ENCODE measurements around the gene PIEZO2. TPM values are rescaled to one million over a fixed set of nuclear protein-coding genes. Genes with fewer than 3 reads are reported as not detected.

Gene PIEZO2
- total RNA-seq, 2 experiments from 2014 or later: not detected

- H3K27ac ChIP-seq (ENCODE audit: low read depth in 1 of 2, low read length in 2 of 2): no peak overlapping the region
- H3K36me3 ChIP-seq (ENCODE audit: insufficient read depth, low read length): no peaks in the 10 kb centered on the region
- H3K4me3 ChIP-seq (ENCODE audit: low read length): no peak overlapping the region
- ChIA-PET POLR2A (no interaction called here), CTCF (no interaction called here)
- Mint-ChIP-seq H3K27ac (no peak overlapping the region), H3K36me3 (ENCODE audit: low read depth) (no peaks in the 10 kb centered on the region), H3K9me3 (no peaks in the 10 kb centered on the region), H3K4me1 (ENCODE audit: low read depth) (no peaks in the 10 kb centered on the region), H3K4me3 (no peak overlapping the region), H3K27me3 (peaks cover 16% of the 10 kb centered on the region)
- H3K27me3 ChIP-seq (ENCODE audit: control insufficient read depth in 1 of 2, insufficient read depth in 2 of 2, low read length in 2 of 2): no peaks in the 10 kb centered on the region
- intact Hi-C loops (cut with DNase I, micrococcal nuclease): no loop called here
- no peaks in the 10 kb centered on the region for H3K4me1 ChIP-seq (ENCODE audit: insufficient read depth, low read length)
- TF ChIP-seq CTCF (IDR thresholded peaks at IDR 0.05): no peak
- DNase-seq (no peak), ATAC-seq (ENCODE audit: poor library complexity) (no peak)
- peaks cover 0 to 4% of the 10 kb centered on the region in 2 experiments for H3K9me3 ChIP-seq (ENCODE audit: control insufficient read depth in 1 of 2, insufficient read depth in 1 of 2, low read length in 2 of 2)
Measured at GRCh38 chr18:11162889-11163288, 13.5 kb upstream of the PIEZO2 start.

- H3K4me3 ChIP-seq (ENCODE audit: low read length): no peak overlapping the region
- Mint-ChIP-seq H3K4me3 (no peak overlapping the region), H3K4me1 (ENCODE audit: low read depth) (no peaks in the 10 kb centered on the region), H3K27ac (no peak overlapping the region), H3K9me3 (no peaks in the 10 kb centered on the region), H3K27me3 (peaks cover 13% of the 10 kb centered on the region), H3K36me3 (ENCODE audit: low read depth) (no peaks in the 10 kb centered on the region)
- H3K27me3 ChIP-seq (ENCODE audit: control insufficient read depth in 1 of 2, insufficient read depth in 2 of 2, low read length in 2 of 2): no peaks in the 10 kb centered on the region
- ChIA-PET CTCF (no interaction called here), POLR2A (no interaction called here)
- DNase-seq: no peak
- H3K27ac ChIP-seq (ENCODE audit: low read depth in 1 of 2, low read length in 2 of 2): no peak overlapping the region
- no peak for TF ChIP-seq CTCF (IDR thresholded peaks at IDR 0.05)
- intact Hi-C loops (cut with DNase I, micrococcal nuclease): no loop called here
- H3K36me3 ChIP-seq (ENCODE audit: insufficient read depth, low read length): no peaks in the 10 kb centered on the region
- no peak for ATAC-seq (ENCODE audit: poor library complexity)
- no peaks in the 10 kb centered on the region for H3K4me1 ChIP-seq (ENCODE audit: insufficient read depth, low read length)
- peaks cover 0 to 4% of the 10 kb centered on the region in 2 experiments for H3K9me3 ChIP-seq (ENCODE audit: control insufficient read depth in 1 of 2, insufficient read depth in 1 of 2, low read length in 2 of 2)
Measured at GRCh38 chr18:11162462-11162861, 13.1 kb upstream of the PIEZO2 start.

- Histone ChIP-seq H3K36me3 (ENCODE audit: insufficient read depth, low read length) (no peaks in the 10 kb centered on the region), H3K4me3 (ENCODE audit: low read length) (no peak overlapping the region), H3K9me3 (ENCODE audit: control insufficient read depth in 1 of 2, insufficient read depth in 1 of 2, low read length in 2 of 2) (peaks cover 0 to 4% of the 10 kb centered on the region in 2 experiments), H3K27me3 (ENCODE audit: control insufficient read depth in 1 of 2, insufficient read depth in 2 of 2, low read length in 2 of 2) (no peaks in the 10 kb centered on the region), H3K27ac (ENCODE audit: low read depth in 1 of 2, low read length in 2 of 2) (no peak overlapping the region), H3K4me1 (ENCODE audit: insufficient read depth, low read length) (no peaks in the 10 kb centered on the region)
- ChIA-PET POLR2A (no interaction called here), CTCF (no interaction called here)
- TF ChIP-seq CTCF (IDR thresholded peaks at IDR 0.05): no peak
- intact Hi-C loops (cut with DNase I, micrococcal nuclease): no loop called here
- H3K4me1 Mint-ChIP-seq (ENCODE audit: low read depth): no peaks in the 10 kb centered on the region
- H3K36me3 Mint-ChIP-seq (ENCODE audit: low read depth): no peaks in the 10 kb centered on the region
- DNase-seq (no peak), ATAC-seq (ENCODE audit: poor library complexity) (no peak)
- H3K9me3 Mint-ChIP-seq: no peaks in the 10 kb centered on the region
- H3K27me3 Mint-ChIP-seq: peaks cover 5% of the 10 kb centered on the region
- no peak overlapping the region for H3K4me3 Mint-ChIP-seq
- no peak overlapping the region for H3K27ac Mint-ChIP-seq
Measured at GRCh38 chr18:11160313-11160712, 10.9 kb upstream of the PIEZO2 start.

Data from CD4-positive, alpha-beta T cell (primary cell).